Stomach (tissue), 4 donors: ENCODE data around the gene RIMBP2.

Source experiments
- EP300 ChIP-seq: sonication (generic); formaldehyde crosslinking; IDR thresholded peaks from one replicate; pipeline ENCODE4 v1.6.1; 2017; ENCODE audit warnings: antibody characterized with exemption
- POLR2A ChIP-seq, 4 donors: fragments of 450-650 bp; IDR thresholded peaks; one replicate each; pipeline ENCODE4 v1.6.1; 2016; ENCODE audit warnings: antibody characterized with exemption in 4 of 4, control low read depth in 2 of 4, mild to moderate bottlenecking in 1 of 4, moderate library complexity in 1 of 4
- TF ChIP-seq, protein P1 (sequence below), 7 experiments: fragments of 450-650 bp in 4 of 7; fragments of 200-600 bp in 3 of 7; sonication (generic) in 3 of 7; IDR thresholded peaks; one replicate each; pipeline ENCODE4 v1.5.1; 2016 to 2019; ENCODE audit warnings: antibody characterized with exemption in 7 of 7, control low read depth in 2 of 7, mild to moderate bottlenecking in 1 of 7

DNA sequence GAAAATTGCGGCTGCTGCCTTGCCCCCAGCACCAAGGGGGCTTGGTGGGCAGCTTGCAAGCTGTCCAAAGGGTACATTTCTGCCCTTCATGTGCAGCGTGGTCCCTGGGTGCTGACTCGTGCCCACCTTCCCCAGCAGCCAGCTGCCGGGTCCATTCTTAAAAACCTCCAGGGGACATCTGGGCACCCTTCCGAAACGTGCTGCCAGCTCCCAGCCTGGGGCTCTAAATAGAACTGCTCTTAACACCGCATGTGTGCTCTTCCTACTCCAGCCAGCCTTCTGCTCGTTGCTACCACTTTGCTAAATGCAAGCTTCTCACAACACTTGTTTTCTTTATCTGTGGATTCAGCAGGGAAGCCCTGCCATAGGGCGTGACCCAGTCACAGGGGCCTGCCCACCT is 66.0 kb downstream of the RIMBP2 start:
- TF ChIP-seq, protein P1, sequence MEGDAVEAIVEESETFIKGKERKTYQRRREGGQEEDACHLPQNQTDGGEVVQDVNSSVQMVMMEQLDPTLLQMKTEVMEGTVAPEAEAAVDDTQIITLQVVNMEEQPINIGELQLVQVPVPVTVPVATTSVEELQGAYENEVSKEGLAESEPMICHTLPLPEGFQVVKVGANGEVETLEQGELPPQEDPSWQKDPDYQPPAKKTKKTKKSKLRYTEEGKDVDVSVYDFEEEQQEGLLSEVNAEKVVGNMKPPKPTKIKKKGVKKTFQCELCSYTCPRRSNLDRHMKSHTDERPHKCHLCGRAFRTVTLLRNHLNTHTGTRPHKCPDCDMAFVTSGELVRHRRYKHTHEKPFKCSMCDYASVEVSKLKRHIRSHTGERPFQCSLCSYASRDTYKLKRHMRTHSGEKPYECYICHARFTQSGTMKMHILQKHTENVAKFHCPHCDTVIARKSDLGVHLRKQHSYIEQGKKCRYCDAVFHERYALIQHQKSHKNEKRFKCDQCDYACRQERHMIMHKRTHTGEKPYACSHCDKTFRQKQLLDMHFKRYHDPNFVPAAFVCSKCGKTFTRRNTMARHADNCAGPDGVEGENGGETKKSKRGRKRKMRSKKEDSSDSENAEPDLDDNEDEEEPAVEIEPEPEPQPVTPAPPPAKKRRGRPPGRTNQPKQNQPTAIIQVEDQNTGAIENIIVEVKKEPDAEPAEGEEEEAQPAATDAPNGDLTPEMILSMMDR (IDR thresholded peaks at IDR 0.05): no peak
- TF ChIP-seq EP300: no peak
- TF ChIP-seq POLR2A (IDR thresholded peaks at IDR 0.05): no peak
